Small intestine (tissue), 7 donors: Measurements from ENCODE around the gene MCF2L. TPM values are rescaled to one million over a fixed set of nuclear protein-coding genes. Genes with fewer than 3 reads are reported as not detected.

ENCODE experiments used
- DNase-seq, 2 donors: peaks; one replicate each; pipeline versions ENCODE4 v3.0.0 to v3.0.0-alpha.2; 2013
- FAIRE-seq: peaks from 2 replicates; lab custom pipeline; 2012; peaks lifted over from hg19 to GRCh38; lab: Jason Lieb, UNC
- H3K27ac ChIP-seq, 3 donors: one replicate each; pipeline ENCODE4 v1.5.1; 2013; ENCODE audit warnings: low read length in 2 of 3, mild to moderate bottlenecking in 2 of 3, control low read depth in 1 of 3, inconsistent platforms in 1 of 3, low read depth in 1 of 3, moderate library complexity in 1 of 3
- H3K27me3 ChIP-seq, 3 donors: one replicate each; pipeline ENCODE4 v1.6.1; 2013; ENCODE audit warnings: low read length in 3 of 3, inconsistent platforms in 1 of 3; ENCODE audit not compliant: control insufficient read depth in 3 of 3, insufficient read depth in 3 of 3
- H3K36me3 ChIP-seq, 3 donors: one replicate each; pipeline ENCODE4 v1.6.1; 2013; ENCODE audit warnings: low read length in 3 of 3, inconsistent platforms in 1 of 3, low read depth in 1 of 3, mild to moderate bottlenecking in 1 of 3, moderate library complexity in 1 of 3; ENCODE audit not compliant: control insufficient read depth in 3 of 3, insufficient read depth in 2 of 3
- H3K4me1 ChIP-seq, 3 donors: one replicate each; pipeline ENCODE4 v1.6.1; 2013; ENCODE audit warnings: low read length in 2 of 3, inconsistent platforms in 1 of 3, low read depth in 1 of 3, mild to moderate bottlenecking in 1 of 3, moderate library complexity in 1 of 3; ENCODE audit not compliant: control insufficient read depth in 3 of 3, insufficient read depth in 2 of 3
- H3K4me3 ChIP-seq, 3 donors: one replicate each; pipeline ENCODE4 v1.5.1; 2013; ENCODE audit warnings: low read length in 3 of 3, control low read depth in 1 of 3, inconsistent platforms in 1 of 3, low read depth in 1 of 3, mild to moderate bottlenecking in 1 of 3, moderate library complexity in 1 of 3
- H3K9me3 ChIP-seq, 2 donors: one replicate each; pipeline ENCODE4 v1.6.1; 2013; ENCODE audit warnings: low read depth in 1 of 2, low read length in 1 of 2; ENCODE audit not compliant: control insufficient read depth in 2 of 2, insufficient read depth in 1 of 2
- WGBS, 3 donors: extraction: QIAGEN DNeasy Blood & Tissue Kit; methylation state at CpG; one replicate each; pipeline ENCODE4 v1.1.7; 2013; 5-methylcytosine and 5-hydroxymethylcytosine counted together
- polyA plus RNA-seq, 4 donors: library from polyadenylated mRNA; stranded (reverse) in 3 of 4; unstranded in 1 of 4; fragments of 200-250 nt in 3 of 4; fragments of 120-200 nt in 1 of 4; gene quantifications; one replicate each; pipeline versions ENCODE4 v1.2.1 to v1.2.3, GENCODE V29; 2013
- donor health status: healthy with polysubstance abuse.
- donor health status: control.
- donor health status: control.
- donor health status: Bipolar disorder and iron deficiency.
- donor health status: healthy.

MCF2L gene
- polyA plus RNA-seq, 4 donors: 12.2 to 37.1 (median 22.0) TPM

DNA sequence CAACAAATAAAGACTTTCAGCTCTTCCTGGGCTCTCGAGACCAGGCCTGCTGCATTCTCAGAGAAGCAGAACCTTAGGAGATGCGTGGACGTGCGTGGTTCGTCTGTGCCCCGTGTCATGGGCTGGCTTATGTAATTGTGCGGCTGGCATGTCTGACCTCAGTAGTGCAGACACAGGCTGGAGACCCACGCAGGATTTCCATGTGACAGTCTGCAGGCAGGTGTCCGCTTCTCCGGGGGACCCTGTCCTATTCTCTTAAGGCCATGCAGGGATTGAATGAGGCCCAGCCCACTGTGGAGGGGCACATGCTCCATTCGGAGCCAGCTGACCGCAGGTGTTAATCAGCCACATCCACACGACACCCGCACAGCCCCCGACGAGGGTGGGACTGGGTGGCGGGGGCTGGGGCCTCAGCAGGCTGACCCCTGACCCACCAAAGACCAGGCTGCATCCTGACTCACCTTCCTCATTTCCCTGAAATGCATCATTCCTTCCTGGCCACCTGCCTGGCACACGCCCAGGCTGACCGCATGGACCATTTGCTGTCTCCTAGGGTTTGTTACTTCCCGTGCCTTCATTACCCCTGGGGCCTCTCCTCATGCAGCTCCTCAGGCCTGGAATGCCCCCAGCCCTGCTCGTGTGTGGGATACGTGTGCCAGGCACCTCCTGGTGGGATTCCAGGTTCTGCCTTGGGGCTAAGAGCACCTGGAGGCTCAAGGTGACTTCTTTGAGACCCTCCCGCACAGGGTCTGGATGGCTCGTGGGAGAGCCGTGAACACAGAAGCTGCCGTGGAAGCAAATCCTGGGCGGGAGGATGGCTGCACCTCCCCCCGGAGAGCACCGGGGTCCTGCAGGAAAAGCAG lies 10.7 kb upstream of the MCF2L start:
- H3K4me1 ChIP-seq: no peaks in the 10 kb centered on the region
- H3K4me3 ChIP-seq: no peak overlapping the region
- no peak for DNase-seq
- 85 to 86% (median 86%) methylated on average over 29 of the region's 29 CpGs for WGBS, 3 donors
- peak overlapping the region in 2 of 3 donors; percentile 37 to 81 for H3K27ac ChIP-seq
- no peak for FAIRE-seq
- H3K9me3 ChIP-seq: no peaks in the 10 kb centered on the region
- H3K27me3 ChIP-seq: no peaks in the 10 kb centered on the region
- peaks cover 0 to 3% (median 0%) of the 10 kb centered on the region in 3 donors for H3K36me3 ChIP-seq

DNA sequence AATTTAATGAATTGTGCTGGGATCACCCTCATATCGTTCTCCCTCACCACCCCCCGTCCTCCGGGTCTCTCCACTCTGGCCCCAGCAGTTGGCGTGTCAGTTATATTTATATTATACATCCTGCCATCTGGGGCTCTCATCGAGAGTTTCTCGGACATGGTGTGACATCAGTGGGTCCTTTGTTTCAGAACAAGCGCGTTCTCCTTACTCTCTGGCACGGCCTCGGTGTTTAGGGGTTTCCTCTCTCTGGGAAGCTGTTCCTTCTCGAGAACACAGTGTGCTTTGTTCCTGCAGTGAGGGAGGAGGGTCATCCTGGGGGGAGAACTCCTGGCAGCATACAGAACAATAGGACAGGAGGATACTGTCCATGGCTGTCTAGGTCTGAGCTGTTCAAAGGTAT lies 9.8 kb upstream of the MCF2L start:
- DNase-seq: peak in 1 of 2 donors; percentile 25
- FAIRE-seq: no peak
- no peaks in the 10 kb centered on the region for H3K4me1 ChIP-seq
- no peaks in the 10 kb centered on the region for H3K27me3 ChIP-seq
- H3K9me3 ChIP-seq: no peaks in the 10 kb centered on the region
- H3K4me3 ChIP-seq: no peak overlapping the region
- 63 to 77% (median 73%) methylated on average over 11 of the region's 11 CpGs for WGBS, 3 donors
- H3K36me3 ChIP-seq: peaks cover 0 to 3% (median 0%) of the 10 kb centered on the region in 3 donors
- H3K27ac ChIP-seq: peak overlapping the region in 2 of 3 donors; percentile 22 to 37

DNA sequence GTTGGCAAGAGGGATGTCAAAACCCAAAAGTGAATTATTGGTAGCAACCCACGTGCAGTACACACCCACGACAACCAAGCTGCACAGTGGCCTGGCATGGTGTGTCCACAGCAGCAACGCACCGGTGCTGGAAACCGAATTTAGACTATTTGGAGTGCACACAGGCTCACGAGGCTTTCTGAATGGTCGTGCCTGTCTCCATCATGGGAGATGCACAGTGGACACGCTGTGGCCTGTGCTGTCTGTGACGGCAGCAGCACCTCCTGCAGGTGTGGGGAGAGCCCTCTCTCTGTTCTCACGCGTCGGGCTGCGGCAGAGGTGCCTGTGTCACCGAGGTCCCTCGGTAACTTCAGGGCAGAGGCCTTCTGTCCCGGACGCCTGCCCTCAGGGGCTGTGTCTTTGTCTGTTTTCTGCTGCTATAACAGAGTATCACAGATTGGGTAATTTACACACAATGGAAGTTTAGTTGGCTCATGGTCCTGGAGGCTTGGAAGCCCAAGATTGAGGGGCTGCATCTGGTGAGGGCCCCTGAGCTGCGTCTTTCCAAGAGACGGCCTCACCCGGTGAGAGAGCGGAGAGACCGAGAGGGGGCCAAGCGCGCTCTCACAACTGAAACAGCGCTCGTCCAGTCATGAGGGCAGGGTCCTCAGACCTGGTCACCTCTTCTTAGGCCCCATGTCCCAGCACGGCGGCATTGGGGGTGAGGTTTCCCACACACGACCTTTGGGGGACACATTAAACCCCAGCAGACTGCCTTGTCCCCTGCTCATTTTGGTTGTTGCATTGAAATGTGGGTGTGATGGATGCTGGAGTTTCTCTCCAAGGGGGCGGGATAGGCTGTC lies 9.1 kb upstream of the MCF2L start:
- H3K9me3 ChIP-seq: no peaks in the 10 kb centered on the region
- FAIRE-seq: no peak
- WGBS, 3 donors: 90 to 92% (median 91%) methylated on average over 30 of the region's 30 CpGs
- peak overlapping the region in 1 of 3 donors; percentile 22 for H3K27ac ChIP-seq
- H3K27me3 ChIP-seq: no peaks in the 10 kb centered on the region
- H3K4me1 ChIP-seq: no peaks in the 10 kb centered on the region
- no peak overlapping the region for H3K4me3 ChIP-seq
- H3K36me3 ChIP-seq: peaks cover 0 to 1% (median 0%) of the 10 kb centered on the region in 3 donors
- no peak for DNase-seq

DNA sequence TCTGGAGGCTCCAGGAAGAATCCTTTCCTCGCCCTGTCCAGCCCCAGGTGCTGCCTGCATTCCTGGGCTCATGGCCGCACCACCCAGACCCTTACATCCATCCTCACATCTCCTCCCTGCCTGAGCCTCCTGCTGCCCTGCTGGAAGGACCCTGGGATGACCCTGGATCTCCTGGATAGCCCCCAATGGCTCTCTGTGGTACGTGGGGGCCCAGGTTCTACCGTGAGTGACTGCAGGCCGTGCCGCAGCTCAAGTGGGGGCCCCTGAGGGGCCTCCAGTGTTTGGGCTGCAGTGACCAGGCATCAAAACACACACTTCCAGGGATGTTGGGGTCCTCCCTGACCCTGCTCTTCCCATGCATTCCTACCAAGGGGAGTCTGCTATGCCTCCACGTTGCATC lies 8.3 kb upstream of the MCF2L start:
- no peaks in the 10 kb centered on the region for H3K4me1 ChIP-seq
- FAIRE-seq (no peak), DNase-seq (no peak)
- no peaks in the 10 kb centered on the region for H3K27me3 ChIP-seq
- no peak overlapping the region for H3K4me3 ChIP-seq
- H3K27ac ChIP-seq: no peak overlapping the region
- 74 to 83% (median 80%) methylated on average over 7 of the region's 7 CpGs for WGBS, 3 donors
- no peaks in the 10 kb centered on the region for H3K9me3 ChIP-seq
- H3K36me3 ChIP-seq: peaks cover 0 to 3% (median 0%) of the 10 kb centered on the region in 3 donors

DNA sequence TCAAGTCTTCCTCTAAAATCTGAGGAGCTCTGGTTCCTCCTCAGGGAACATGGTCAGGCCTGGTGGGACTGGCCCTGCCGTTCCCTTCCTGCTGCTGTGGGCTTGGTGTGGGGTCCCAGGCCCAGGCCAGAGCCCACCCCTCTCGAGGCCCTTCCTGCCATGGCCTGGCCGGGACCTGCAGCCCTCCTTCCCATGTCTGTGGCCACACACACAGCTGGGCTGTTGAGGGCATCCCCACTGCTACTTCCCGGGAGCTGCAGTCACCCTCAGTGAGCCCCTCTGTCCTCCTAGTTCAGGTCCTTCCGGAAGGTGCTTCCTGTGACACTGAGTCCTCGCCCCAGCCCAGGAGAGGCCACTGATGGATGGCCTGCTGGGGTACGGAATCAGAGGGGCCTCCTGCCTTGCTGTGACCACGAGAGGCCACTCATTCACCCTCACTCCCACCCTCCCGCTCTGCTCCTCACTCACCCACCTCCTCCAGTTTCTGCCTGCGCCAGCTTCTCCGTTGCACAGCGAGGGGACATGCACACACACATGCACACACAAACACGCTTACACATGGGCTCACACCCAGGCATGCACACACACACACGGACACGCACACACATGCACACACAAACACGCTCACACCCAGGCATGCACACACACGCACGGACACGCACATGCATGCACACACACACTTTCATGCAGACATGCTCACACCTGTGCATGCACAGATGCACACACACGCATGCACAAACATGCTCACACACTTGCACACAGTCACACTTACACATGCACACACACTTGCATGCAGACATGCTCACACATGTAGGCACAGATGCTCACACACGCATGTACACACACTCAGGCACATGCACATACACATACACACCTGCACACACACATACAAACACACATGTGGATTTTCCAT lies 7.3 kb upstream of the MCF2L start:
- no peaks in the 10 kb centered on the region for H3K4me1 ChIP-seq
- DNase-seq (no peak), FAIRE-seq (no peak)
- H3K4me3 ChIP-seq: no peak overlapping the region
- H3K9me3 ChIP-seq: no peaks in the 10 kb centered on the region
- 85 to 86% (median 86%) methylated on average over 19 to 21 of the region's 21 CpGs for WGBS, 3 donors
- H3K27me3 ChIP-seq: no peaks in the 10 kb centered on the region
- H3K27ac ChIP-seq: no peak overlapping the region
- peaks cover 0 to 6% (median 0%) of the 10 kb centered on the region in 3 donors for H3K36me3 ChIP-seq

DNA sequence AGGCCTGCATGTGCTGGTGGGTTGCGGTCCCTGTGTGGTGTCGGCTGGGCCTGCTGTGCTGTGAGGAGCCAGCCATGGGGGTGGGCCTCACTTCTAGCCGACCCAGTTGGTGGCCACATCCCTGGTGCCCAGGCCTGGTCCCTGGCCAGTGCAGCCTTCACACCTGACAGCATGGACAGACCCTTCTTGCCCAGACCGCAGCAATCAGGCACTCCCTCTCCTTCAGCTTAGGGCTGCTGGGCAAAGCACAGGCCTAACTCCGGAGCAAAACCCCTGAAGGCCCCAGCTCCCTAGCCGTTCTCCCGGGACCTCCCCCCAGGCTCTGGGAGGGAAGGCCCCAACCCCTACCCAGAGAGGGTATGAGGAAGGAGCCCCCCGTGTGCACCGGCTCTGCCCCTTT lies 6.6 kb upstream of the MCF2L start:
- FAIRE-seq (no peak), DNase-seq (no peak)
- H3K4me1 ChIP-seq: no peaks in the 10 kb centered on the region
- 71 to 84% (median 80%) methylated on average over 8 to 9 of the region's 9 CpGs for WGBS, 3 donors
- H3K4me3 ChIP-seq: no peak overlapping the region
- no peak overlapping the region for H3K27ac ChIP-seq
- H3K9me3 ChIP-seq: no peaks in the 10 kb centered on the region
- H3K36me3 ChIP-seq: peaks cover 0 to 6% (median 0%) of the 10 kb centered on the region in 3 donors
- H3K27me3 ChIP-seq: no peaks in the 10 kb centered on the region

DNA sequence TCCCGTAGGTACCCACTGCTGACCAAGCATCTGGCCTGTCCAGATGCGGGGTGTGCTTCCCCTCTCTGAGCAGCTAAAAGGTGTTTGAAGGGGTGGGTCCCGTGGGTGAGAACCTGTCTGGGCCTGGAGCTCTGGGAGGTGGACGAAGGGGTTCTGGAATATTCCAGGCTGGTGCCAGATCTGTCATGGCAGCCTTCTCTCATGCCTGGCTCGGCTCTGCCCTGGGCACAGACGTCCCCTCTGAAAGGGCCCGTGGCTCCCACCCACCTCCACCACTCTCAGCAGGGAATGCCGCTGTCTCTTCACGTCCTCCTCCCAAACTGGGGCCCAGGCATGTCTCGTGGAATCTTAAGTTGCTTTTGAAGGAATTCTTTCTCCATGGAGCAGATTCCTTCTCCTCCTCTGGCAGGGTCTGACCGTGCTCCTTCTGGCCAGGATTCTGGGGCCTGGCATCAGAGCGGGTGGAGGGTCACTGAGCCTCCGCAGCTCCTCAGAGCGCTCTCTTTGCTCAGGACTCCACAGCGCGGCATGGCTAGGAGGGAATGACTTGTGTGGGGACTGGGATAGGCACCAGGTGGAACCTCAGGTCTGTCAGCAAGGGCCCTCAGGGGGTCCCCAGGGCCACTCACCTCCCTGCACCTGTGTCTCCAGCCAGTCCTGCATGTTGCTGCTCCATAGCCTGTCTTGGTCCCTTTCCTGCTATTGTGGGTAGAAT lies 5.9 kb upstream of the MCF2L start:
- Histone ChIP-seq H3K9me3 (no peaks in the 10 kb centered on the region), H3K4me1 (no peaks in the 10 kb centered on the region), H3K36me3 (peaks cover 0 to 6% (median 0%) of the 10 kb centered on the region in 3 donors), H3K27ac (no peak overlapping the region), H3K27me3 (no peaks in the 10 kb centered on the region), H3K4me3 (no peak overlapping the region)
- FAIRE-seq: no peak
- 82 to 85% (median 85%) methylated on average over 16 of the region's 16 CpGs for WGBS, 3 donors
- no peak for DNase-seq
